GM23338 (cell line): ENCODE results near the gene CNIH3. TPM values are rescaled to one million over a fixed set of nuclear protein-coding genes. Genes with fewer than 3 reads are reported as not detected.

ENCODE experiments used
- CREB1 ChIP-seq: fragments of 250-450 bp; sonication (Bioruptor Pico); IDR thresholded peaks from 2 replicates; pipeline ENCODE4 v1.5.0; 2020; ENCODE audit warnings: low read depth, mild to moderate bottlenecking, moderate library complexity
- CTCF ChIP-seq, 2 experiments: fragments of 200-600 bp in 1 of 2; sonication (generic) in 1 of 2; conservative IDR thresholded peaks; 2 replicates each; pipeline versions ENCODE4 v1.5.1 to v1.6.1; 2016 to 2017; ENCODE audit warnings: antibody characterized with exemption in 2 of 2, low read depth in 2 of 2, mild to moderate bottlenecking in 2 of 2, moderate library complexity in 1 of 2
- EZH2phosphoT487 ChIP-seq: fragments of 200-600 bp; sonication (generic); IDR thresholded peaks from one replicate; pipeline ENCODE4 v1.8.1; 2018; ENCODE audit warnings: antibody characterized with exemption; ENCODE audit not compliant: unreplicated experiment
- POLR2AphosphoS5 ChIP-seq: IDR thresholded peaks from 2 replicates; pipeline ENCODE4 v1.6.1; 2016; ENCODE audit warnings: antibody characterized with exemption, low read depth
- REST ChIP-seq: IDR thresholded peaks from one replicate; pipeline ENCODE4 v1.6.1; 2018; ENCODE audit warnings: antibody characterized with exemption; ENCODE audit not compliant: unreplicated experiment
- STAT1 ChIP-seq: IDR thresholded peaks from one replicate; pipeline ENCODE4 v1.6.1; 2016; ENCODE audit warnings: antibody characterized with exemption; ENCODE audit not compliant: unreplicated experiment
- ZNF114 ChIP-seq: fragments of 250-450 bp; sonication (Bioruptor Pico); IDR thresholded peaks from 2 replicates; pipeline ENCODE4 v1.5.0; 2020; ENCODE audit warnings: mild to moderate bottlenecking, moderate library complexity
- ZNF462 ChIP-seq: fragments of 250-450 bp; sonication (Bioruptor Pico); IDR thresholded peaks from 2 replicates; pipeline ENCODE4 v1.5.0; 2020; ENCODE audit warnings: mild to moderate bottlenecking, moderate library complexity
- polyA plus RNA-seq: library from polyadenylated mRNA; unstranded; fragments of >200 nt; fragmentation: Nextera tagmentation; extraction: Ambion mirVana; gene quantifications from 2 replicates; pipeline ENCODE4 v1.2.1, GENCODE V29; 2016
- total RNA-seq: library from RNA; depleted of rRNA; stranded (reverse); fragments of >200 nt; shearing (Covaris generic); gene quantifications from 2 replicates; pipeline ENCODE4 v1.2.3, GENCODE V29; 2014

Gene CNIH3
- total and polyA plus RNA-seq, 2 experiments from 2014 or later, result 3.6 to 5.1 TPM

- TF ChIP-seq ZNF462 (CRISPR knock-in tag), result no peak
- TF ChIP-seq ZNF114 (CRISPR knock-in tag), result no peak
- no peak for TF ChIP-seq CTCF (conservative IDR thresholded peaks at IDR 0.05; ENCODE audit: low read depth in 2 of 2)
- no peak for TF ChIP-seq STAT1
- no peak for TF ChIP-seq POLR2AphosphoS5
- TF ChIP-seq REST, result no peak
- TF ChIP-seq EZH2phosphoT487, result no peak
- TF ChIP-seq CREB1, result no peak
These were observed 129.3 kb downstream of the CNIH3 start (continued) for GRCh38 chr1:224745394-224745793.
